Measurements from ENCODE around the gene OSTM1. TPM values are rescaled to one million over a fixed set of nuclear protein-coding genes. Genes with fewer than 3 reads are reported as not detected.

Gene OSTM1
- polyA plus RNA-seq, 4 donors: 26.8 to 33.5 (median 32.8) TPM

GRCh38 chr6:108105571-108105970 is 31.0 kb upstream of the OSTM1 start:
- no peak for DNase-seq (ENCODE audit: low read depth in 4 of 4, low spot score in 3 of 4)

- no peak for DNase-seq (ENCODE audit: low read depth in 4 of 4, low spot score in 3 of 4)
These were observed 28.4 kb upstream of the OSTM1 start for GRCh38 chr6:108102965-108103364.

- no peak for DNase-seq (ENCODE audit: low read depth in 4 of 4, low spot score in 3 of 4)
These were observed 25.5 kb upstream of the OSTM1 start for GRCh38 chr6:108100003-108100402.

- DNase-seq (ENCODE audit: low read depth in 4 of 4, low spot score in 3 of 4): no peak
These were observed 23.3 kb upstream of the OSTM1 start for GRCh38 chr6:108097882-108098281.

GRCh38 chr6:108093781-108094300 is 19.3 kb upstream of the OSTM1 start:
- no peak for DNase-seq (ENCODE audit: low read depth in 4 of 4, low spot score in 3 of 4)

- no peak for DNase-seq (ENCODE audit: low read depth in 4 of 4, low spot score in 3 of 4)
These were observed 16.7 kb upstream of the OSTM1 start for GRCh38 chr6:108091288-108091687.

- DNase-seq (ENCODE audit: low read depth in 4 of 4, low spot score in 3 of 4): no peak
These were observed 8.8 kb upstream of the OSTM1 start for GRCh38 chr6:108083349-108083748.

- no peak for DNase-seq (ENCODE audit: low read depth in 4 of 4, low spot score in 3 of 4)
These were observed 8.0 kb upstream of the OSTM1 start for GRCh38 chr6:108082539-108082938.

- no peak for DNase-seq (ENCODE audit: low read depth in 4 of 4, low spot score in 3 of 4)
These were observed 5.7 kb upstream of the OSTM1 start for GRCh38 chr6:108080010-108080780.

- no peak for DNase-seq (ENCODE audit: low read depth in 4 of 4, low spot score in 3 of 4)
These were observed 3.6 kb upstream of the OSTM1 start for GRCh38 chr6:108078191-108078590.

- peak in 1 of 4 donors; percentile 4 for DNase-seq (ENCODE audit: low read depth in 4 of 4, low spot score in 3 of 4)
These were observed 533 bp downstream of the OSTM1 start for GRCh38 chr6:108074057-108074358.

GRCh38 chr6:108071736-108072276 is 2.7 kb downstream of the OSTM1 start:
- DNase-seq (ENCODE audit: low read depth in 4 of 4, low spot score in 3 of 4): no peak

GRCh38 chr6:108068618-108069017 is 5.9 kb downstream of the OSTM1 start:
- DNase-seq (ENCODE audit: low read depth in 4 of 4, low spot score in 3 of 4): no peak

GRCh38 chr6:108068182-108068581 is 6.4 kb downstream of the OSTM1 start:
- no peak for DNase-seq (ENCODE audit: low read depth in 4 of 4, low spot score in 3 of 4)

GRCh38 chr6:108052706-108053105 is 21.8 kb downstream of the OSTM1 start:
- no peak for DNase-seq (ENCODE audit: low read depth in 4 of 4, low spot score in 3 of 4)

GRCh38 chr6:108051481-108051880 is 23.1 kb downstream of the OSTM1 start:
- no peak for DNase-seq (ENCODE audit: low read depth in 4 of 4, low spot score in 3 of 4)

- DNase-seq (ENCODE audit: low read depth in 4 of 4, low spot score in 3 of 4): no peak
These were observed 34.9 kb downstream of the OSTM1 start for GRCh38 chr6:108039681-108040080.

GRCh38 chr6:108036884-108037283 is 37.7 kb downstream of the OSTM1 start:
- no peak for DNase-seq (ENCODE audit: low read depth in 4 of 4, low spot score in 3 of 4)

GRCh38 chr6:108031968-108032367 is 42.6 kb downstream of the OSTM1 start:
- no peak for DNase-seq (ENCODE audit: low read depth in 4 of 4, low spot score in 3 of 4)

GRCh38 chr6:108030211-108030610 is 44.3 kb downstream of the OSTM1 start:
- no peak for DNase-seq (ENCODE audit: low read depth in 4 of 4, low spot score in 3 of 4)

GRCh38 chr6:108029226-108029921 is 45.2 kb downstream of the OSTM1 start:
- DNase-seq (ENCODE audit: low read depth in 4 of 4, low spot score in 3 of 4): peak in 1 of 4 donors; percentile 2

- peak in 1 of 4 donors; percentile 39 for DNase-seq (ENCODE audit: low read depth in 4 of 4, low spot score in 3 of 4)
These were observed 46.9 kb downstream of the OSTM1 start for GRCh38 chr6:108027594-108027993.
